ENCODE measurements around the gene SOX5. TPM values are rescaled to one million over a fixed set of nuclear protein-coding genes. Genes with fewer than 3 reads are reported as not detected.

The SOX5 gene
- total RNA-seq, 3 donors from 2014 or later: 10.5 to 42.1 (median 11.7) TPM

DNA sequence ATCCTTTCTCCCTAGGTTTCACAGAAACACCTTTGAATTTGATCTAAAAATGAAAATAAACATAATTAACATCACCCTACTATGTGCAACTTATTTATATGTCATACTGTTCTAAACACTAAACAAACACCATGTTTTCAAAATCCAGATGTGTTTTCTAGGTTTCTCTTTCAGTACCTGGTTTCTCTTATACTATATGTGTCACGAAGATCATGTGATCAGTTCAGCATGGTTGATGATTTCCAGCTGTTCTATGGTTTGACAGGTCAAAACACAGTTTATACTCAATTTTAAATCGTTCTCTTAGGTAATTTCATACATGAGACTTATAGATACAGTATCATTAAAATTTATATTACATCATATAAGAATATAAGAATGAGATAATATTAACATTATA lies 373.1 kb downstream of the SOX5 start:
- Histone ChIP-seq H3K4me1 (no peaks in the 10 kb centered on the region), H3K27me3 (no peaks in the 10 kb centered on the region), H3K36me3 (no peaks in the 10 kb centered on the region), H3K9me3 (no peaks in the 10 kb centered on the region), H3K27ac (no peak overlapping the region), H3K4me3 (no peak overlapping the region)
- TF ChIP-seq POLR2A (IDR thresholded peaks at IDR 0.05): no peak
- TF ChIP-seq, protein P1, sequence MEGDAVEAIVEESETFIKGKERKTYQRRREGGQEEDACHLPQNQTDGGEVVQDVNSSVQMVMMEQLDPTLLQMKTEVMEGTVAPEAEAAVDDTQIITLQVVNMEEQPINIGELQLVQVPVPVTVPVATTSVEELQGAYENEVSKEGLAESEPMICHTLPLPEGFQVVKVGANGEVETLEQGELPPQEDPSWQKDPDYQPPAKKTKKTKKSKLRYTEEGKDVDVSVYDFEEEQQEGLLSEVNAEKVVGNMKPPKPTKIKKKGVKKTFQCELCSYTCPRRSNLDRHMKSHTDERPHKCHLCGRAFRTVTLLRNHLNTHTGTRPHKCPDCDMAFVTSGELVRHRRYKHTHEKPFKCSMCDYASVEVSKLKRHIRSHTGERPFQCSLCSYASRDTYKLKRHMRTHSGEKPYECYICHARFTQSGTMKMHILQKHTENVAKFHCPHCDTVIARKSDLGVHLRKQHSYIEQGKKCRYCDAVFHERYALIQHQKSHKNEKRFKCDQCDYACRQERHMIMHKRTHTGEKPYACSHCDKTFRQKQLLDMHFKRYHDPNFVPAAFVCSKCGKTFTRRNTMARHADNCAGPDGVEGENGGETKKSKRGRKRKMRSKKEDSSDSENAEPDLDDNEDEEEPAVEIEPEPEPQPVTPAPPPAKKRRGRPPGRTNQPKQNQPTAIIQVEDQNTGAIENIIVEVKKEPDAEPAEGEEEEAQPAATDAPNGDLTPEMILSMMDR (IDR thresholded peaks at IDR 0.05): no peak
- TF ChIP-seq POLR2AphosphoS5 (IDR thresholded peaks at IDR 0.05): no peak
- no peak for DNase-seq (ENCODE audit: low spot score in 2 of 2)
- intact Hi-C loops (cut with DNase I; ENCODE audit: low total_unique reads): loop anchor here (2.0 kb wide), 1 partner anchor 36 kb away; no protein-coding TSS in a partner anchor

GRCh38 chr12:23569356-23569755 lies 380.1 kb downstream of the SOX5 start:
- TF ChIP-seq POLR2AphosphoS5 (IDR thresholded peaks at IDR 0.05): no peak
- TF ChIP-seq, protein P1 (IDR thresholded peaks at IDR 0.05): no peak
- TF ChIP-seq POLR2A (IDR thresholded peaks at IDR 0.05): no peak
- Histone ChIP-seq H3K27me3 (no peaks in the 10 kb centered on the region), H3K9me3 (no peaks in the 10 kb centered on the region), H3K27ac (no peak overlapping the region), H3K4me3 (no peak overlapping the region), H3K4me1 (no peaks in the 10 kb centered on the region), H3K36me3 (no peaks in the 10 kb centered on the region)
- DNase-seq (ENCODE audit: low spot score in 2 of 2): no peak
- intact Hi-C loops (cut with DNase I; ENCODE audit: low total_unique reads): loop anchor here (2.0 kb wide), 1 partner anchor 25 kb away; no protein-coding TSS in a partner anchor

GRCh38 chr12:23566133-23566532 lies 383.3 kb downstream of the SOX5 start:
- Histone ChIP-seq H3K27ac (no peak overlapping the region), H3K4me1 (no peaks in the 10 kb centered on the region), H3K4me3 (no peak overlapping the region), H3K36me3 (no peaks in the 10 kb centered on the region), H3K27me3 (no peaks in the 10 kb centered on the region), H3K9me3 (no peaks in the 10 kb centered on the region)
- intact Hi-C loops (cut with DNase I; ENCODE audit: low total_unique reads): no loop called here
- TF ChIP-seq, protein P1 (IDR thresholded peaks at IDR 0.05): no peak
- TF ChIP-seq POLR2AphosphoS5 (IDR thresholded peaks at IDR 0.05) (no peak), POLR2A (IDR thresholded peaks at IDR 0.05) (no peak)
- DNase-seq (ENCODE audit: low spot score in 2 of 2): no peak

- Histone ChIP-seq H3K27me3 (no peaks in the 10 kb centered on the region), H3K9me3 (no peaks in the 10 kb centered on the region), H3K4me3 (no peak overlapping the region), H3K27ac (no peak overlapping the region), H3K36me3 (no peaks in the 10 kb centered on the region), H3K4me1 (no peaks in the 10 kb centered on the region)
- TF ChIP-seq POLR2AphosphoS5 (IDR thresholded peaks at IDR 0.05): no peak
- DNase-seq (ENCODE audit: low spot score in 2 of 2): no peak
- intact Hi-C loops (cut with DNase I; ENCODE audit: low total_unique reads): no loop called here
These were observed 384.9 kb downstream of the SOX5 start for GRCh38 chr12:23564451-23565152.

GRCh38 chr12:23561364-23562345 lies 387.8 kb downstream of the SOX5 start:
- DNase-seq (ENCODE audit: low spot score in 2 of 2): no peak
- H3K27me3 ChIP-seq: no peaks in the 10 kb centered on the region
- no peak for TF ChIP-seq POLR2AphosphoS5 (IDR thresholded peaks at IDR 0.05)
- no peak for TF ChIP-seq POLR2A (IDR thresholded peaks at IDR 0.05)
- TF ChIP-seq, protein P1 (IDR thresholded peaks at IDR 0.05): no peak
- intact Hi-C loops (cut with DNase I; ENCODE audit: low total_unique reads): no loop called here
- H3K4me1 ChIP-seq: no peaks in the 10 kb centered on the region
- H3K9me3 ChIP-seq: no peaks in the 10 kb centered on the region
- no peak overlapping the region for H3K4me3 ChIP-seq
- no peak overlapping the region for H3K27ac ChIP-seq
- no peaks in the 10 kb centered on the region for H3K36me3 ChIP-seq

Measured in breast epithelium (tissue), 4 donors.